Vagina (tissue), 2 donors: Measurements from ENCODE around the gene GMNC.

Experiments used
- CTCF ChIP-seq, 3 experiments: fragments of 450-650 bp in 2 of 3; fragments of 200-600 bp in 1 of 3; sonication (generic) in 1 of 3; IDR thresholded peaks; one replicate each; pipeline ENCODE4 v1.5.1; 2017 to 2019; ENCODE audit warnings: antibody characterized with exemption in 3 of 3, mild to moderate bottlenecking in 2 of 3, moderate library complexity in 2 of 3
- POLR2A ChIP-seq, 2 donors: fragments of 450-650 bp; IDR thresholded peaks; one replicate each; pipeline ENCODE4 v1.6.1; 2017; ENCODE audit warnings: antibody characterized with exemption in 2 of 2, mild to moderate bottlenecking in 2 of 2, moderate library complexity in 2 of 2

GRCh38 chr3:190902292-190902691 lies 39.8 kb upstream of the GMNC start:
- no peak for TF ChIP-seq CTCF (IDR thresholded peaks at IDR 0.05)
- no peak for TF ChIP-seq POLR2A (IDR thresholded peaks at IDR 0.05)
